ENCODE measurements around the gene COPS3.

Gene COPS3

DNA sequence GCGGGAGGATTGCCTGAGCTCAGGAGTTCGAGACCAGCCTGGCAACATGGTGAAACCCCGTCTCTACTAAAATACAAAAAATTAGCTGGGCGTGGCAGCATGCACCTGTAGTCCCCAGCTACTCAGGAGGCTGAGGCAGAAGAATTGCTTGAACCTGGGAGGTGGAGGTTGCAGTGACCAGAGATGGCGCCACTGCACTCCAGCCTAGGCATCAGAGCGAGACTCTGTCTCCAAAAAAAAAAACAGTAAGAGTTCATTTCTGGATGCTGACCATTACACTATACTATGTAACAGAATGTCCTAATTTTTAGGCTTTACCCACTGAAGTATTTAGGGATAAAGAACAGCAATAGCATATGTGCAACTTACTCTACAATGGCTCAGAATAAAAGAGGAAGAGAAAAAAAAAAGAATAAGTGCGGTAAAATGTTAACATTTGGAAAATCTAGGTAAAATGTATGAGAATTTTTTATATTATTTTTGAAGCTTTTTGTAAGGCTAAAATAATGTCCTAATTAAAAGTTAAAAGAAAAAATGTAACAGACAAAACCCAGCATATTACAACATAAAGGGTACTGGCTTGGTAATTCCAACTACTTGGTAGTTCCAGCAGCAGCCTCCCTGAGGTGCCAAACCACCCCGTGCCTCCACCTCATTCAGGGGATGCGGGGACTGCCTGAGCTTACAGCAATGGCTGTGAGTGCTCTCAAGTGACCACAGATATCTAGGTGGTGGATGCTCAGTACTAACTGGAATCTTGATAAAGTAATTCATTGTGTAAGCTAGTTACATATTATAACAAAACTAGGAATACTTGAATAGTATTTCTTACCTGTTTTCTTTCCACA, 10.9 kb downstream of the COPS3 start:
- H3K27me3 ChIP-seq (ENCODE audit: insufficient read depth, poor library complexity, severe bottlenecking), result no peaks in the 10 kb centered on the region
- no peak for DNase-seq (ENCODE audit: low read depth in 1 of 2, low spot score in 1 of 2)
- TF ChIP-seq SPI1 (IDR thresholded peaks at IDR 0.05; ENCODE audit: borderline replicate concordance, low read depth) (no peak), GABPA (IDR thresholded peaks at IDR 0.05; ENCODE audit: low read depth) (no peak), POLR2AphosphoS5 (IDR thresholded peaks at IDR 0.05; ENCODE audit: low read depth) (no peak)
- TF ChIP-seq, protein P1, sequence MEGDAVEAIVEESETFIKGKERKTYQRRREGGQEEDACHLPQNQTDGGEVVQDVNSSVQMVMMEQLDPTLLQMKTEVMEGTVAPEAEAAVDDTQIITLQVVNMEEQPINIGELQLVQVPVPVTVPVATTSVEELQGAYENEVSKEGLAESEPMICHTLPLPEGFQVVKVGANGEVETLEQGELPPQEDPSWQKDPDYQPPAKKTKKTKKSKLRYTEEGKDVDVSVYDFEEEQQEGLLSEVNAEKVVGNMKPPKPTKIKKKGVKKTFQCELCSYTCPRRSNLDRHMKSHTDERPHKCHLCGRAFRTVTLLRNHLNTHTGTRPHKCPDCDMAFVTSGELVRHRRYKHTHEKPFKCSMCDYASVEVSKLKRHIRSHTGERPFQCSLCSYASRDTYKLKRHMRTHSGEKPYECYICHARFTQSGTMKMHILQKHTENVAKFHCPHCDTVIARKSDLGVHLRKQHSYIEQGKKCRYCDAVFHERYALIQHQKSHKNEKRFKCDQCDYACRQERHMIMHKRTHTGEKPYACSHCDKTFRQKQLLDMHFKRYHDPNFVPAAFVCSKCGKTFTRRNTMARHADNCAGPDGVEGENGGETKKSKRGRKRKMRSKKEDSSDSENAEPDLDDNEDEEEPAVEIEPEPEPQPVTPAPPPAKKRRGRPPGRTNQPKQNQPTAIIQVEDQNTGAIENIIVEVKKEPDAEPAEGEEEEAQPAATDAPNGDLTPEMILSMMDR (IDR thresholded peaks at IDR 0.05; ENCODE audit: insufficient read depth, low read length), result no peak
- TF ChIP-seq, protein P2, sequence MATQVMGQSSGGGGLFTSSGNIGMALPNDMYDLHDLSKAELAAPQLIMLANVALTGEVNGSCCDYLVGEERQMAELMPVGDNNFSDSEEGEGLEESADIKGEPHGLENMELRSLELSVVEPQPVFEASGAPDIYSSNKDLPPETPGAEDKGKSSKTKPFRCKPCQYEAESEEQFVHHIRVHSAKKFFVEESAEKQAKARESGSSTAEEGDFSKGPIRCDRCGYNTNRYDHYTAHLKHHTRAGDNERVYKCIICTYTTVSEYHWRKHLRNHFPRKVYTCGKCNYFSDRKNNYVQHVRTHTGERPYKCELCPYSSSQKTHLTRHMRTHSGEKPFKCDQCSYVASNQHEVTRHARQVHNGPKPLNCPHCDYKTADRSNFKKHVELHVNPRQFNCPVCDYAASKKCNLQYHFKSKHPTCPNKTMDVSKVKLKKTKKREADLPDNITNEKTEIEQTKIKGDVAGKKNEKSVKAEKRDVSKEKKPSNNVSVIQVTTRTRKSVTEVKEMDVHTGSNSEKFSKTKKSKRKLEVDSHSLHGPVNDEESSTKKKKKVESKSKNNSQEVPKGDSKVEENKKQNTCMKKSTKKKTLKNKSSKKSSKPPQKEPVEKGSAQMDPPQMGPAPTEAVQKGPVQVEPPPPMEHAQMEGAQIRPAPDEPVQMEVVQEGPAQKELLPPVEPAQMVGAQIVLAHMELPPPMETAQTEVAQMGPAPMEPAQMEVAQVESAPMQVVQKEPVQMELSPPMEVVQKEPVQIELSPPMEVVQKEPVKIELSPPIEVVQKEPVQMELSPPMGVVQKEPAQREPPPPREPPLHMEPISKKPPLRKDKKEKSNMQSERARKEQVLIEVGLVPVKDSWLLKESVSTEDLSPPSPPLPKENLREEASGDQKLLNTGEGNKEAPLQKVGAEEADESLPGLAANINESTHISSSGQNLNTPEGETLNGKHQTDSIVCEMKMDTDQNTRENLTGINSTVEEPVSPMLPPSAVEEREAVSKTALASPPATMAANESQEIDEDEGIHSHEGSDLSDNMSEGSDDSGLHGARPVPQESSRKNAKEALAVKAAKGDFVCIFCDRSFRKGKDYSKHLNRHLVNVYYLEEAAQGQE (IDR thresholded peaks at IDR 0.05; ENCODE audit: insufficient replicate concordance, low read depth), result no peak
- no peak overlapping the region for H3K27ac ChIP-seq (replicated peaks)
- no peak overlapping the region for H3K4me3 ChIP-seq (replicated peaks; ENCODE audit: insufficient read depth, low read length)

DNA sequence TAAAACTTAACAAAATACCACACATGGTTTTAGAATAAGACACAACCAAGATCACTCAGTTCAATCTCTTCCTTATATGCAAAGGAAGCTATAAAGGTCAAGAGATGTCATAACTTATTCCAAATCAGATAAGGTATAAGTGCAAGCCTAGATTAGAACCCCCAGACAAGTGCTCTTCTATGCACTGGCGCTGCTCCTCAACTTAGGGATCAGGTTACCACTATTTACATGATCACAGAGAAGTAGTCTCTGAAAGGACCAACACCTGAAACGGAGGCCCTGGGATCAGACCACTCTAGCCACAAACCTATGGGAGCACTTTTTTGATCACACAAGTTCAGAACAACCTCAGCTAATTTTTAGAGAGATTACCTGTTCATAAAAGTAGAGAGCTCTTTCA, 16.6 kb downstream of the COPS3 start:
- Histone ChIP-seq H3K4me3 (replicated peaks; ENCODE audit: insufficient read depth, low read length) (no peak overlapping the region), H3K27ac (replicated peaks) (no peak overlapping the region), H3K27me3 (ENCODE audit: insufficient read depth, poor library complexity, severe bottlenecking) (no peaks in the 10 kb centered on the region)
- no peak for DNase-seq (ENCODE audit: low read depth in 1 of 2, low spot score in 1 of 2)
- TF ChIP-seq, protein P1 (IDR thresholded peaks at IDR 0.05; ENCODE audit: insufficient read depth, low read length), result no peak
- TF ChIP-seq SPI1 (IDR thresholded peaks at IDR 0.05; ENCODE audit: borderline replicate concordance, low read depth) (no peak), POLR2AphosphoS5 (IDR thresholded peaks at IDR 0.05; ENCODE audit: low read depth) (no peak), GABPA (IDR thresholded peaks at IDR 0.05; ENCODE audit: low read depth) (no peak)
- TF ChIP-seq, protein P2 (IDR thresholded peaks at IDR 0.05; ENCODE audit: insufficient replicate concordance, low read depth), result no peak

DNA sequence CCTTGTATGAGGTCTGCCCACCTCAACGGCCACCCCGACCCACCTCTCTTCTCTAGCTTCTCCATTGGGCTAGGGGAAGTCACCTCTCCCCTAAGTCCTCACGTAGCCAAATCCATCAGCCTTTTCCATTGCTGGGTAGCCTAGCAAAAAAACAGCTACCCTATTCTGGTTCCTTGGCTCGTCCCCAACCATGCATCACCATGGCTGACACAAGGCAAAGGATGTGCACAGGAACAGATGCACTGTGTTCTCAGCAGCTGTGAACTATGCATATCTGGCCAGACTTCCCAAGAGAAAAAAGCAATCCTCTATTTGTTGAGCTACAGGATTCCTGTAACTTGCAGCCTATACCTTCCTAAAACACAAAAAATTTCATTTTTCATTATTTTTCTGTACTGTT, 22.0 kb downstream of the COPS3 start:
- no peak overlapping the region for H3K4me3 ChIP-seq (replicated peaks; ENCODE audit: insufficient read depth, low read length)
- H3K27me3 ChIP-seq (ENCODE audit: insufficient read depth, poor library complexity, severe bottlenecking), result no peaks in the 10 kb centered on the region
- DNase-seq (ENCODE audit: low read depth in 1 of 2, low spot score in 1 of 2), result no peak
- H3K27ac ChIP-seq (replicated peaks), result no peak overlapping the region
- TF ChIP-seq POLR2AphosphoS5 (IDR thresholded peaks at IDR 0.05; ENCODE audit: low read depth) (no peak), GABPA (IDR thresholded peaks at IDR 0.05; ENCODE audit: low read depth) (no peak), SPI1 (IDR thresholded peaks at IDR 0.05; ENCODE audit: borderline replicate concordance, low read depth) (no peak)
- TF ChIP-seq, protein P1 (IDR thresholded peaks at IDR 0.05; ENCODE audit: insufficient read depth, low read length), result no peak
- TF ChIP-seq, protein P2 (IDR thresholded peaks at IDR 0.05; ENCODE audit: insufficient replicate concordance, low read depth), result no peak

Measured in HL-60 (cell line).